Endothelial cell of umbilical vein (primary cell): ENCODE data around the gene AKAP12.

Experiments
- CTCF ChIP-seq, 2 donors: IDR thresholded peaks; 1 replicate in 1 of 2; 2 replicates in 1 of 2; pipeline ENCODE4 v1.5.1; 2011; ENCODE audit warnings: low read length in 2 of 2, mild to moderate bottlenecking in 2 of 2, moderate library complexity in 2 of 2, control low read depth in 1 of 2, inconsistent platforms in 1 of 2, low read depth in 1 of 2; ENCODE audit not compliant: insufficient read depth in 1 of 2; ENCODE audit errors: extremely low read depth in 1 of 2
- EZH2 ChIP-seq: IDR thresholded peaks from 2 replicates; pipeline ENCODE4 v1.6.1; 2012; ENCODE audit warnings: borderline replicate concordance, low read depth, mild to moderate bottlenecking, moderate library complexity, low read length, inconsistent platforms; ENCODE audit not compliant: severe bottlenecking
- FOS ChIP-seq: IDR thresholded peaks from 2 replicates; pipeline ENCODE4 v1.6.1; 2011; ENCODE audit warnings: mild to moderate bottlenecking, low read length, moderate library complexity, borderline replicate concordance; ENCODE audit not compliant: insufficient read depth
- JUN ChIP-seq: IDR thresholded peaks from 2 replicates; pipeline ENCODE4 v1.6.1; 2011; ENCODE audit warnings: borderline replicate concordance, low read depth; ENCODE audit not compliant: insufficient read length, insufficient read depth
- MAX ChIP-seq: IDR thresholded peaks from 2 replicates; pipeline ENCODE4 v1.6.1; 2011; ENCODE audit not compliant: insufficient read depth, insufficient read length
- MYC ChIP-seq: IDR thresholded peaks from one replicate; pipeline ENCODE4 v1.6.1; 2011; ENCODE audit warnings: mild to moderate bottlenecking, low read depth, low read length
- POLR2A ChIP-seq: IDR thresholded peaks from 2 replicates; pipeline ENCODE4 v1.6.1; 2012; ENCODE audit warnings: low read depth, mild to moderate bottlenecking, control low read depth, low read length
- POLR2AphosphoS5 ChIP-seq: IDR thresholded peaks from 2 replicates; pipeline ENCODE4 v1.6.1; 2012; ENCODE audit warnings: low read depth, mild to moderate bottlenecking, control low read depth, low read length, moderate library complexity; ENCODE audit not compliant: insufficient read depth

DNA sequence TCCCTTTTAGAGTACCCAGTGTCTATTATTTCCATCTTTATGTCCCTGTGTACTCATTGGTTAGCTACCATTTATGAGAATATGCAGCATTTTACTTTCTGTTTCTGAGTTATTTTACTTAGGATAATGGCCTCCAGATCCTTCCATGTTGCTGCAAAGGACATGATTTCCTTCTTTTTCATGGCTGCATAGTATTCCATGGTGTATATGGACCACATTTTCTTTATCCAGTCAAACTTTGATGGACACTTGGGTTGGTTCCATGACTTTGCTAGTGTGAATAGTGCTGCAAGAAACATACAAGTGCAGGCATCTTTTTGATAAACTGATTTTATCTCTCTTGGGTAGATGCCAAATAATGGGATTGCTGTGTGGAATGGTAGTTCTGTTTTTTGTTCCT, 96.2 kb downstream of the AKAP12 start:
- TF ChIP-seq MAX, result no peak
- no peak for TF ChIP-seq MYC
- no peak for TF ChIP-seq EZH2
- no peak for TF ChIP-seq CTCF (IDR thresholded peaks at IDR 0.05; ENCODE audit: extremely low read depth in 1 of 2, insufficient read depth in 1 of 2, low read depth in 1 of 2, low read length in 2 of 2)
- TF ChIP-seq POLR2A, result no peak
- no peak for TF ChIP-seq FOS
- no peak for TF ChIP-seq JUN
- no peak for TF ChIP-seq POLR2AphosphoS5
